GM10248 (cell line): ENCODE data around the gene NLRP1.

Source experiments
- CTCF ChIA-PET: fragments of 300-600 bp; sonication (Branson Sonifier 250); formaldehyde crosslinking; extraction: SDS; loops from one replicate; lab custom pipeline; 2021; ENCODE audit warnings: antibody characterized with exemption; lab: Yijun Ruan, JAX
- POLR2A ChIA-PET: fragments of 350-650 bp; sonication (Branson Sonifier 250); formaldehyde crosslinking; extraction: SDS; loops from one replicate; lab custom pipeline; 2020; ENCODE audit warnings: antibody characterized with exemption; lab: Yijun Ruan, JAX
- DNase-seq: peaks from one replicate; pipeline ENCODE4 v3.0.0; 2012; ENCODE audit errors: extremely low spot score
- CTCF ChIP-seq: IDR thresholded peaks from 2 replicates; pipeline ENCODE4 v1.5.1; 2012; ENCODE audit warnings: mild to moderate bottlenecking, low read depth; ENCODE audit errors: extremely low read depth, missing control alignments, control extremely low read depth

Gene NLRP1

GRCh38 chr17:5540321-5540720 lies 44.0 kb downstream of the NLRP1 start:
- TF ChIP-seq CTCF: no peak
- POLR2A ChIA-PET: no interaction called here
- CTCF ChIA-PET: interaction anchor here (1.7 kb wide), 1 partner anchor 12 kb away, joined by 4 read pairs; no protein-coding TSS in a partner anchor
- no peak for DNase-seq

DNA sequence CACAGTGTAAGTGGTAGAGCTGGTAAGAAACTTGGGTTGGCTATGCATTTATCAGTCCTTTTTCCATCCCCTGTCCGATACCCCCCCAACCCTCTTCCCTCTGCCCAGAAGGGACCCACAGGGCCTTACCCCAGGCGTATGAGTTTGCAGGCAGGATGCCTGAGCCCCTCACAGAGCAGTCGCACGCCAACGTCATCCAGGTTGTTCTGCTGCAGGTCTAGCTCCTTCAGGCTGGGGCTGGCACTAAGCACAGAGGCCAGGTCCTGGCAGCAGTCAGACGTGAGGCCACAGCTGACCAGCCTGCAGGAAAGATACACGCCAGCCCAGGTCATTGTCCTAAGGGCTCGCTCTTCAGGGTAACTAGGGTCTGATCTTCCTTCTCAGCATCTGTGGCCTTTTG lies 45.0 kb downstream of the NLRP1 start:
- POLR2A ChIA-PET: no interaction called here
- CTCF ChIA-PET: no interaction called here
- DNase-seq: no peak
- no peak for TF ChIP-seq CTCF

GRCh38 chr17:5536866-5537650 lies 47.3 kb downstream of the NLRP1 start:
- ChIA-PET CTCF (no interaction called here), POLR2A (no interaction called here)

DNA sequence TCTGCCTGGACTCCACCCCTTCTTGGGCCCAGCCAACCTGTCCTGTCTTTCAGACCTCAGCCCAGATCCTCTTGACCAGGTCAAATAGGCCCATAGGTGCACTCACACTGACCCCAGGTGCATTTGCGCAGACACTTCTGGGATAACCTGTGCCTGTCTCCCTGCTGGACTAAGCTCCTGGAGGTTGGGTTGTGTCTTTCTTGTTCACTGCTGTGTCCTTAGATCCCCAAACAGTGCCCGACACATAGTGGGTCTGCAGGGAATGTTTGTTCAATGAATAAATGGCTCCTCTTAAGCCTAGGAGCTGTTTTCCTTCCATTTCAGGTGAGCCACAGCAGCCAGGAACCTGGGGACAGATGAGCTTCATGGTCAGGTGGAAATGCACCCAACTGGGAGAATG lies 48.9 kb downstream of the NLRP1 start:
- no peak for DNase-seq
- ChIA-PET POLR2A (no interaction called here), CTCF (interaction anchor here (0.9 to 1.2 kb wide), 3 partner anchors 10 to 14 kb away, joined by 3 read pairs; no protein-coding TSS in a partner anchor)
- no peak for TF ChIP-seq CTCF

More at GRCh38 chr17:5536866-5537650, 47.3 kb downstream of the NLRP1 start:
- DNase-seq: no peak
- TF ChIP-seq CTCF: no peak

DNA sequence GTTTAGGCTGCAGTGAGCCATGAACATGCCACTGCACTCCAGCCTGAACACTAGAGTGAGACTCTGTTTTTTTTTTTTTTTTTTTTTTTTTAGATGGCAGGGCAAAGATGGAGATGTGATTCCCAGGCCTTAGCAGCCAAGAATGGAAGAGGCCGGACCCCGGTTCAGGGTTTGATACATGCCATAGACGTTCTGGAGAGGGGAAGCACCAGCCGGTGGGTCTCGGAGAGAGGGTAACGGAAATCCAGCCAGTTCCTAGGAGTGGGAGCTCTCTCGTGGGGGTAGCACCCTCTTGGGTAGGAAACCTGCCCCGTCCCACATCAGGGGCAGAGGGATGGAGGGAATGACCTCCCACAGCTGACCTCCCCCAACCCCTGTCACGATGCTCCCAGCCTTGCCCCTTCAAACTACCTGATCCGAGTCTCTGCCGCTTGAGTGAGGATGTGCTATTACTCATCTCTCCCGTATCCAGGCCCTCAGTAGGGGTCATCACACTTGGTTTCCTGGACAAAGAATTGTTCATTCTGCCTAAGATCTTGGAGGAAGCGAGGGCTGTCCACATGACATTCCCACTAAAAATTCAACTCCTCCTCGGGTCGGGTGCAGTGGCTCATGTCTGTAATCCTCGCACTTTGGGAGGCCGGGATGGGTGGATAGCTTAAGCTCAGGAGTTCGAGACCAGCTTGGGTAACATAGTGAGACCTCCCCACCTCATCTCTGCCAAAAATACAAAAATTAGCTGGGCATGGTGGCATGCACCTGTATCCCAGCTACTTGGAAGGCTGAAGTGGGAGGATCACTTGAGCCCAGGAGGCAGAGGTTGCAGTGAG lies 50.6 kb downstream of the NLRP1 start:
- POLR2A ChIA-PET: interaction anchor here (0.6 kb wide), 1 partner anchor 140 kb away, joined by 5 read pairs; no protein-coding TSS in a partner anchor
- no peak for DNase-seq
- no peak for TF ChIP-seq CTCF
- CTCF ChIA-PET: interaction anchor here (0.9 kb wide), 1 partner anchor 12 kb away, joined by 3 read pairs; no protein-coding TSS in a partner anchor

DNA sequence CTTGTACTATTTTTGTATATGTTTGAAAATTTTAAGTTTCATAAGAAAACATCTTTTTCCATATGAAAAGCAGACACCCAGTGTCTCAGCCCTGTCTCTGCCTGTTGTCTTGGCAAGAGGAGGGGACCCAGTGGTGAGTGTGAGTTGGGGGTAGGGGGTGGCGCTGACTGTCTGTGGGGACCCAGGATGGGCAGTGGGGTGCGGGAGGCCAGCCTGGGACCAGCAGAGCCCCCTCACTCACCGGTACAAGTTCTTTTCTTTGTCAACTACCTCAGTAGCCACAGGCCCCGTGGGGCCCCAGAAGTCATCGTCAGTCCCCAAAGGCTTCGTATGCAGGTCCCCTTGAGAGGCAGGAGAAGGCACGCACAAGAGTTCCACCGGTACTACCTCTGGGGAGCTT lies 51.7 kb downstream of the NLRP1 start:
- ChIA-PET POLR2A (interaction anchor here (0.6 kb wide), 1 partner anchor 141 kb away, joined by 5 read pairs; no protein-coding TSS in a partner anchor), CTCF (no interaction called here)
- no peak for DNase-seq
- TF ChIP-seq CTCF: no peak
